ENCODE measurements around the gene KMT5C.

The KMT5C gene

GRCh38 chr19:55386493-55386971, 46.9 kb downstream of the KMT5C start:
- DNase-seq (ENCODE audit: low read depth): no peak

GRCh38 chr19:55387736-55388497, 48.2 kb downstream of the KMT5C start:
- no peak for DNase-seq (ENCODE audit: low read depth)

- no peak for DNase-seq (ENCODE audit: low read depth)
Observed at GRCh38 chr19:55389386-55390317, 50.0 kb downstream of the KMT5C start.

GRCh38 chr19:55390461-55390880, 50.8 kb downstream of the KMT5C start:
- DNase-seq (ENCODE audit: low read depth): no peak

- no peak for DNase-seq (ENCODE audit: low read depth)
Observed at GRCh38 chr19:55391191-55391670, 51.6 kb downstream of the KMT5C start.

- no peak for DNase-seq (ENCODE audit: low read depth)
Observed at GRCh38 chr19:55391702-55392615, 52.3 kb downstream of the KMT5C start.

GRCh38 chr19:55392820-55393761, 53.4 kb downstream of the KMT5C start:
- no peak for DNase-seq (ENCODE audit: low read depth)

Measured in stimulated activated CD8-positive, alpha-beta memory T cell treated with anti-CD3 and anti-CD28 coated beads, Interleukin-12 subunit alpha, Interleukin-12 subunit beta, amount 100 ng/mL, for 1 hour (primary cell).